H1 (cell line): ENCODE measurements around the gene KCNB1. TPM values are rescaled to one million over a fixed set of nuclear protein-coding genes. Genes with fewer than 3 reads are reported as not detected.

Experiments
- BCL11A ChIP-seq, 2 experiments: IDR thresholded peaks; one replicate each; pipeline ENCODE4 v1.6.1; 2011; ENCODE audit warnings: low read depth in 2 of 2, low read length in 2 of 2, mild to moderate bottlenecking in 2 of 2
- CBX8 ChIP-seq: fragments of 300-800, 300-1000 bp; sonication (generic); IDR thresholded peaks from 2 replicates; pipeline ENCODE4 v1.7.1; 2016; ENCODE audit warnings: low read depth, low read length, borderline replicate concordance
- JUND ChIP-seq: IDR thresholded peaks from 2 replicates; pipeline ENCODE4 v1.6.1; 2011; ENCODE audit warnings: mild to moderate bottlenecking, improper control_type of control experiment, low read length
- MAFK ChIP-seq: IDR thresholded peaks from 2 replicates; pipeline ENCODE4 v1.6.1; 2012; ENCODE audit warnings: low read depth, mild to moderate bottlenecking, improper control_type of control experiment, low read length
- PHF8 ChIP-seq: fragments of 200-600 bp; sonication (generic); conservative IDR thresholded peaks from 2 replicates; pipeline ENCODE4 v1.7.1; 2012; ENCODE audit warnings: low read depth, mild to moderate bottlenecking, inconsistent platforms, low read length, moderate library complexity
- POLR2AphosphoS5 ChIP-seq: IDR thresholded peaks from 2 replicates; pipeline ENCODE4 v1.6.1; 2011; ENCODE audit warnings: low read depth, low read length
- POU5F1 ChIP-seq: IDR thresholded peaks from 2 replicates; pipeline ENCODE4 v1.6.1; 2011; ENCODE audit warnings: low read depth, mild to moderate bottlenecking, low read length, moderate library complexity
- RBBP5 ChIP-seq: IDR thresholded peaks from 2 replicates; pipeline ENCODE4 v1.7.1; 2012; ENCODE audit warnings: low read depth, mild to moderate bottlenecking, inconsistent platforms, low read length, moderate library complexity, borderline replicate concordance
- RXRA ChIP-seq: IDR thresholded peaks from 2 replicates; pipeline ENCODE4 v1.6.1; 2011; ENCODE audit warnings: low read depth, mild to moderate bottlenecking, low read length, moderate library complexity; ENCODE audit not compliant: insufficient read depth
- polyA plus RNA-seq, 7 experiments: library from polyadenylated mRNA; depleted of rRNA in 3 of 7; stranded (reverse) in 5 of 7; unstranded in 2 of 7; fragments of >200 nt in 5 of 7; fragments of 200-250 nt in 2 of 7; gene quantifications; 1 replicate in 5 of 7; 2 replicates in 1 of 7; 4 replicates in 1 of 7; pipeline versions ENCODE4 v1.2.1 to v1.2.3, GENCODE V29; 2011 to 2013; ENCODE audit warnings: missing spikeins in 2 of 7, mixed read lengths in 2 of 7
- total RNA-seq: library from RNA; stranded (reverse); fragmentation: NEBNext Ultra II Directional; extraction: Animal tissue kit (Norgen Biotek cat#: 25700); gene quantifications from 2 replicates; pipeline ENCODE4 v1.2.1, GENCODE V29; 2021
- TF ChIP-seq, protein P1 (sequence below): fragments of 300-600 bp; sonication (generic); IDR thresholded peaks from 2 replicates; pipeline ENCODE4 v1.7.1; 2012; ENCODE audit warnings: low read length, moderate library complexity, mild to moderate bottlenecking, inconsistent platforms; ENCODE audit not compliant: insufficient replicate concordance
- TF ChIP-seq, protein P2 (sequence below): IDR thresholded peaks from 2 replicates; pipeline ENCODE4 v1.6.1; 2012; ENCODE audit warnings: inconsistent platforms

KCNB1 gene
- total and polyA plus RNA-seq, 2 of the 8 experiments (the other 6 are each of a cell fraction or from before 2014, with no cell fraction given): 0.58 to 0.67 TPM

DNA sequence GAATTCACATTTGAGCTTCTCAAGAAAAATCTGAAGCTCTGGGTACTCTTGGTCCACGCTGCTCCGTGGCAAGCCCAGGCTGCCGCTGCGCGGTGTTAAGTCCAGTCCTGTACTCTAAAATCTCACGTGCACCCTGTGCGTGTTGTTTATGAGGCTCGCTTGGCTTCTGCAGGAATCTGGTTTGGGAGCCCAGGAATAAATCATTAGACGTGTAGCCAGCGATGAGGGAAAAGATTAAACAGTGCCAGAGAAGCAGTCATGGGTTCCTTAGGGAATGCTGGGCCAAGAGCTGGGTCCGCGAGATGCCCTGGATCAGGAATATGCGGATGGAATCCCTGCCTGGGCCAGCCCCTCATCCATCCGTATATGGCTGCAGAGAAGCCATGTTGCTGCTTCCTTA is 87.3 kb downstream of the KCNB1 start (continued):
- TF ChIP-seq, protein P1, sequence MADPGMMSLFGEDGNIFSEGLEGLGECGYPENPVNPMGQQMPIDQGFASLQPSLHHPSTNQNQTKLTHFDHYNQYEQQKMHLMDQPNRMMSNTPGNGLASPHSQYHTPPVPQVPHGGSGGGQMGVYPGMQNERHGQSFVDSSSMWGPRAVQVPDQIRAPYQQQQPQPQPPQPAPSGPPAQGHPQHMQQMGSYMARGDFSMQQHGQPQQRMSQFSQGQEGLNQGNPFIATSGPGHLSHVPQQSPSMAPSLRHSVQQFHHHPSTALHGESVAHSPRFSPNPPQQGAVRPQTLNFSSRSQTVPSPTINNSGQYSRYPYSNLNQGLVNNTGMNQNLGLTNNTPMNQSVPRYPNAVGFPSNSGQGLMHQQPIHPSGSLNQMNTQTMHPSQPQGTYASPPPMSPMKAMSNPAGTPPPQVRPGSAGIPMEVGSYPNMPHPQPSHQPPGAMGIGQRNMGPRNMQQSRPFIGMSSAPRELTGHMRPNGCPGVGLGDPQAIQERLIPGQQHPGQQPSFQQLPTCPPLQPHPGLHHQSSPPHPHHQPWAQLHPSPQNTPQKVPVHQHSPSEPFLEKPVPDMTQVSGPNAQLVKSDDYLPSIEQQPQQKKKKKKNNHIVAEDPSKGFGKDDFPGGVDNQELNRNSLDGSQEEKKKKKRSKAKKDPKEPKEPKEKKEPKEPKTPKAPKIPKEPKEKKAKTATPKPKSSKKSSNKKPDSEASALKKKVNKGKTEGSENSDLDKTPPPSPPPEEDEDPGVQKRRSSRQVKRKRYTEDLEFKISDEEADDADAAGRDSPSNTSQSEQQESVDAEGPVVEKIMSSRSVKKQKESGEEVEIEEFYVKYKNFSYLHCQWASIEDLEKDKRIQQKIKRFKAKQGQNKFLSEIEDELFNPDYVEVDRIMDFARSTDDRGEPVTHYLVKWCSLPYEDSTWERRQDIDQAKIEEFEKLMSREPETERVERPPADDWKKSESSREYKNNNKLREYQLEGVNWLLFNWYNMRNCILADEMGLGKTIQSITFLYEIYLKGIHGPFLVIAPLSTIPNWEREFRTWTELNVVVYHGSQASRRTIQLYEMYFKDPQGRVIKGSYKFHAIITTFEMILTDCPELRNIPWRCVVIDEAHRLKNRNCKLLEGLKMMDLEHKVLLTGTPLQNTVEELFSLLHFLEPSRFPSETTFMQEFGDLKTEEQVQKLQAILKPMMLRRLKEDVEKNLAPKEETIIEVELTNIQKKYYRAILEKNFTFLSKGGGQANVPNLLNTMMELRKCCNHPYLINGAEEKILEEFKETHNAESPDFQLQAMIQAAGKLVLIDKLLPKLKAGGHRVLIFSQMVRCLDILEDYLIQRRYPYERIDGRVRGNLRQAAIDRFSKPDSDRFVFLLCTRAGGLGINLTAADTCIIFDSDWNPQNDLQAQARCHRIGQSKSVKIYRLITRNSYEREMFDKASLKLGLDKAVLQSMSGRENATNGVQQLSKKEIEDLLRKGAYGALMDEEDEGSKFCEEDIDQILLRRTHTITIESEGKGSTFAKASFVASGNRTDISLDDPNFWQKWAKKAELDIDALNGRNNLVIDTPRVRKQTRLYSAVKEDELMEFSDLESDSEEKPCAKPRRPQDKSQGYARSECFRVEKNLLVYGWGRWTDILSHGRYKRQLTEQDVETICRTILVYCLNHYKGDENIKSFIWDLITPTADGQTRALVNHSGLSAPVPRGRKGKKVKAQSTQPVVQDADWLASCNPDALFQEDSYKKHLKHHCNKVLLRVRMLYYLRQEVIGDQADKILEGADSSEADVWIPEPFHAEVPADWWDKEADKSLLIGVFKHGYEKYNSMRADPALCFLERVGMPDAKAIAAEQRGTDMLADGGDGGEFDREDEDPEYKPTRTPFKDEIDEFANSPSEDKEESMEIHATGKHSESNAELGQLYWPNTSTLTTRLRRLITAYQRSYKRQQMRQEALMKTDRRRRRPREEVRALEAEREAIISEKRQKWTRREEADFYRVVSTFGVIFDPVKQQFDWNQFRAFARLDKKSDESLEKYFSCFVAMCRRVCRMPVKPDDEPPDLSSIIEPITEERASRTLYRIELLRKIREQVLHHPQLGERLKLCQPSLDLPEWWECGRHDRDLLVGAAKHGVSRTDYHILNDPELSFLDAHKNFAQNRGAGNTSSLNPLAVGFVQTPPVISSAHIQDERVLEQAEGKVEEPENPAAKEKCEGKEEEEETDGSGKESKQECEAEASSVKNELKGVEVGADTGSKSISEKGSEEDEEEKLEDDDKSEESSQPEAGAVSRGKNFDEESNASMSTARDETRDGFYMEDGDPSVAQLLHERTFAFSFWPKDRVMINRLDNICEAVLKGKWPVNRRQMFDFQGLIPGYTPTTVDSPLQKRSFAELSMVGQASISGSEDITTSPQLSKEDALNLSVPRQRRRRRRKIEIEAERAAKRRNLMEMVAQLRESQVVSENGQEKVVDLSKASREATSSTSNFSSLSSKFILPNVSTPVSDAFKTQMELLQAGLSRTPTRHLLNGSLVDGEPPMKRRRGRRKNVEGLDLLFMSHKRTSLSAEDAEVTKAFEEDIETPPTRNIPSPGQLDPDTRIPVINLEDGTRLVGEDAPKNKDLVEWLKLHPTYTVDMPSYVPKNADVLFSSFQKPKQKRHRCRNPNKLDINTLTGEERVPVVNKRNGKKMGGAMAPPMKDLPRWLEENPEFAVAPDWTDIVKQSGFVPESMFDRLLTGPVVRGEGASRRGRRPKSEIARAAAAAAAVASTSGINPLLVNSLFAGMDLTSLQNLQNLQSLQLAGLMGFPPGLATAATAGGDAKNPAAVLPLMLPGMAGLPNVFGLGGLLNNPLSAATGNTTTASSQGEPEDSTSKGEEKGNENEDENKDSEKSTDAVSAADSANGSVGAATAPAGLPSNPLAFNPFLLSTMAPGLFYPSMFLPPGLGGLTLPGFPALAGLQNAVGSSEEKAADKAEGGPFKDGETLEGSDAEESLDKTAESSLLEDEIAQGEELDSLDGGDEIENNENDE: no peak
- no peak for TF ChIP-seq PHF8
- no peak for TF ChIP-seq POLR2AphosphoS5
- no peak for TF ChIP-seq RXRA
- TF ChIP-seq BCL11A (IDR thresholded peaks at IDR 0.05; ENCODE audit: low read depth in 2 of 2, low read length in 2 of 2): no peak
- TF ChIP-seq POU5F1: no peak
- TF ChIP-seq RBBP5: no peak
- TF ChIP-seq, protein P2, sequence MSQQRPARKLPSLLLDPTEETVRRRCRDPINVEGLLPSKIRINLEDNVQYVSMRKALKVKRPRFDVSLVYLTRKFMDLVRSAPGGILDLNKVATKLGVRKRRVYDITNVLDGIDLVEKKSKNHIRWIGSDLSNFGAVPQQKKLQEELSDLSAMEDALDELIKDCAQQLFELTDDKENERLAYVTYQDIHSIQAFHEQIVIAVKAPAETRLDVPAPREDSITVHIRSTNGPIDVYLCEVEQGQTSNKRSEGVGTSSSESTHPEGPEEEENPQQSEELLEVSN: no peak
- no peak for TF ChIP-seq CBX8
- TF ChIP-seq JUND: no peak
- no peak for TF ChIP-seq MAFK
